Measurements from ENCODE around the gene ASPSCR1.

- TF ChIP-seq ZNF354B (CRISPR knock-in tag; IDR thresholded peaks at IDR 0.05) (no peak), CTCF (CRISPR knock-in tag; IDR thresholded peaks at IDR 0.05) (peak; percentile 11; the same call in 1 of the 2 replicates), ZNF317 (CRISPR knock-in tag; IDR thresholded peaks at IDR 0.05) (no peak), HMG20B (CRISPR knock-in tag; conservative IDR thresholded peaks at IDR 0.05) (no peak), CAMTA2 (CRISPR knock-in tag; IDR thresholded peaks at IDR 0.05; ENCODE audit: borderline replicate concordance) (no peak), ZMYM2 (CRISPR knock-in tag; IDR thresholded peaks at IDR 0.05) (no peak), ZNF639 (CRISPR knock-in tag; conservative IDR thresholded peaks at IDR 0.05) (no peak), HOXA7 (CRISPR knock-in tag; IDR thresholded peaks at IDR 0.05) (no peak), DPF2 (CRISPR knock-in tag; IDR thresholded peaks at IDR 0.05; ENCODE audit: borderline replicate concordance, low read depth) (no peak), ATAD3A (CRISPR knock-in tag; IDR thresholded peaks at IDR 0.05) (no peak), ZBTB46 (CRISPR knock-in tag; IDR thresholded peaks at IDR 0.05; ENCODE audit: borderline replicate concordance) (no peak)
These were observed 36.6 kb upstream of the ASPSCR1 start for GRCh38 chr17:81940538-81941483.
